ENCODE data around the gene PRKD2. TPM values are rescaled to one million over a fixed set of nuclear protein-coding genes. Genes with fewer than 3 reads are reported as not detected.

The PRKD2 gene
- total and polyA plus RNA-seq, 2 of the 8 experiments (the other 6 are each of a cell fraction or from before 2014, with no cell fraction given) = 24.4 to 63.8 TPM

GRCh38 chr19:46691948-46692347 is 25.0 kb downstream of the PRKD2 start:
- Histone ChIP-seq H4K8ac (ENCODE audit: extremely low read depth, insufficient read depth, low read length) (no peak overlapping the region), H3K27ac (ENCODE audit: low read depth, low read length) (no peak overlapping the region), H4K91ac (replicated peaks; ENCODE audit: insufficient read length, low read length) (no peak overlapping the region), H2BK120ac (replicated peaks; ENCODE audit: low read depth, low read length) (no peak overlapping the region), H3K36me3 (ENCODE audit: control insufficient read depth in 2 of 4, insufficient read depth in 4 of 4, low read length in 3 of 4) (peaks cover 41 to 86% (median 72%) of the 10 kb centered on the region in 4 experiments), H4K20me1 (replicated peaks in 1 of 2; ENCODE audit: control insufficient read depth in 1 of 2, insufficient read depth in 2 of 2, low read length in 2 of 2) (peaks cover 8% of the 10 kb centered on the region in 2 experiments), H3K79me1 (ENCODE audit: low read depth, low read length) (peaks cover 2% of the 10 kb centered on the region), H3K14ac (ENCODE audit: insufficient read length) (no peak overlapping the region), H3K18ac (ENCODE audit: extremely low read depth, low read length) (no peak overlapping the region), H3K9ac (replicated peaks in 1 of 4; ENCODE audit: extremely low read depth in 1 of 4, low read depth in 3 of 4, low read length in 3 of 4) (no peak overlapping the region), H3K56ac (replicated peaks; ENCODE audit: insufficient read length, low read depth, low read length) (no peak overlapping the region), H2AK5ac (ENCODE audit: low read depth, low read length) (no peak overlapping the region), H3K23ac (ENCODE audit: insufficient read length) (no peak overlapping the region), H2BK15ac (ENCODE audit: low read length) (no peak overlapping the region), H2BK12ac (ENCODE audit: low read depth, low read length) (no peak overlapping the region), H3K4ac (replicated peaks; ENCODE audit: insufficient read length, low read depth, low read length) (no peak overlapping the region), H4K5ac (ENCODE audit: insufficient read length, low read depth, low read length) (no peak overlapping the region), H2AFZ (ENCODE audit: low read length) (no peak overlapping the region), H3K23me2 (ENCODE audit: low read depth, low read length) (no peaks in the 10 kb centered on the region), H3K27me3 (replicated peaks in 1 of 4; ENCODE audit: control insufficient read depth in 3 of 4, extremely low read depth in 1 of 4, insufficient read depth in 3 of 4, low read length in 3 of 4) (no peaks in the 10 kb centered on the region), H3K4me2 (ENCODE audit: insufficient read depth in 1 of 2, low read depth in 2 of 2, low read length in 2 of 2) (no peak overlapping the region), H3K79me2 (ENCODE audit: control insufficient read depth in 1 of 2, insufficient read depth in 2 of 2, low read length in 2 of 2) (no peaks in the 10 kb centered on the region), H3K4me3 (ENCODE audit: extremely low read depth in 1 of 4, insufficient read depth in 2 of 4, low read depth in 3 of 4, low read length in 4 of 4) (no peak overlapping the region), H2BK5ac (ENCODE audit: low read depth, low read length) (no peak overlapping the region), H2BK20ac (ENCODE audit: low read length) (no peak overlapping the region), H3K4me1 (replicated peaks in 1 of 4; ENCODE audit: control insufficient read depth in 3 of 4, insufficient read depth in 4 of 4, low read length in 3 of 4) (peaks cover 0 to 4% (median 2%) of the 10 kb centered on the region in 4 experiments; a peak in 4 of 7 replicates), H3K9me3 (ENCODE audit: insufficient read depth in 2 of 2, low read depth in 1 of 2, low read length in 1 of 2) (no peaks in the 10 kb centered on the region)
- ChIA-PET CTCF (ENCODE audit: partially characterized antibody) (interaction anchor here (0.9 to 2.3 kb wide), 3 partner anchors 13 to 36 kb away, joined by 4 to 9 read pairs (median 5); no protein-coding TSS in a partner anchor), POLR2A (ENCODE audit: partially characterized antibody) (no interaction called here)
- WGBS, 2 experiments (ENCODE audit: extremely low coverage in 1 of 2, insufficient coverage in 1 of 2, insufficient read length in 1 of 2, insufficient replicate concordance in 2 of 2, low coverage in 1 of 2, low lambda C conversion rate in 2 of 2, missing lambda C conversion rate in 1 of 2) = 100% methylated on average over 2 of the region's 2 CpGs; no CpG with 5 or more reads in 1 of the 2 experiments
- DNase-seq (ENCODE audit: low read depth in 1 of 2, low spot score in 2 of 2) (no peak), FAIRE-seq (no peak)
- TF ChIP-seq EZH2 (IDR thresholded peaks at IDR 0.05; ENCODE audit: low read depth, low read length, severe bottlenecking) (no peak), RAD21 (IDR thresholded peaks at IDR 0.05 in 1 of 2, conservative IDR thresholded peaks at IDR 0.05 in 1 of 2; ENCODE audit: low read depth in 2 of 2, low read length in 2 of 2) (no peak), MAFK (IDR thresholded peaks at IDR 0.05; ENCODE audit: low read depth, low read length) (no peak), BCL11A (IDR thresholded peaks at IDR 0.05; ENCODE audit: low read depth in 2 of 2, low read length in 2 of 2) (no peak), JUND (IDR thresholded peaks at IDR 0.05; ENCODE audit: low read length) (no peak), USF2 (IDR thresholded peaks at IDR 0.05; ENCODE audit: low read length) (no peak), FOSL1 (IDR thresholded peaks at IDR 0.05; ENCODE audit: insufficient read depth, low read depth, low read length) (no peak), CTCF (IDR thresholded peaks at IDR 0.05; ENCODE audit: control extremely low read depth in 1 of 3, insufficient read depth in 1 of 3, low read depth in 1 of 3, low read length in 3 of 3) (no peak)
- TF ChIP-seq, protein P1, sequence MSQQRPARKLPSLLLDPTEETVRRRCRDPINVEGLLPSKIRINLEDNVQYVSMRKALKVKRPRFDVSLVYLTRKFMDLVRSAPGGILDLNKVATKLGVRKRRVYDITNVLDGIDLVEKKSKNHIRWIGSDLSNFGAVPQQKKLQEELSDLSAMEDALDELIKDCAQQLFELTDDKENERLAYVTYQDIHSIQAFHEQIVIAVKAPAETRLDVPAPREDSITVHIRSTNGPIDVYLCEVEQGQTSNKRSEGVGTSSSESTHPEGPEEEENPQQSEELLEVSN (IDR thresholded peaks at IDR 0.05) = no peak

Data from H1 (cell line).